ENCODE measurements around the gene LHPP.

Gene LHPP

DNA sequence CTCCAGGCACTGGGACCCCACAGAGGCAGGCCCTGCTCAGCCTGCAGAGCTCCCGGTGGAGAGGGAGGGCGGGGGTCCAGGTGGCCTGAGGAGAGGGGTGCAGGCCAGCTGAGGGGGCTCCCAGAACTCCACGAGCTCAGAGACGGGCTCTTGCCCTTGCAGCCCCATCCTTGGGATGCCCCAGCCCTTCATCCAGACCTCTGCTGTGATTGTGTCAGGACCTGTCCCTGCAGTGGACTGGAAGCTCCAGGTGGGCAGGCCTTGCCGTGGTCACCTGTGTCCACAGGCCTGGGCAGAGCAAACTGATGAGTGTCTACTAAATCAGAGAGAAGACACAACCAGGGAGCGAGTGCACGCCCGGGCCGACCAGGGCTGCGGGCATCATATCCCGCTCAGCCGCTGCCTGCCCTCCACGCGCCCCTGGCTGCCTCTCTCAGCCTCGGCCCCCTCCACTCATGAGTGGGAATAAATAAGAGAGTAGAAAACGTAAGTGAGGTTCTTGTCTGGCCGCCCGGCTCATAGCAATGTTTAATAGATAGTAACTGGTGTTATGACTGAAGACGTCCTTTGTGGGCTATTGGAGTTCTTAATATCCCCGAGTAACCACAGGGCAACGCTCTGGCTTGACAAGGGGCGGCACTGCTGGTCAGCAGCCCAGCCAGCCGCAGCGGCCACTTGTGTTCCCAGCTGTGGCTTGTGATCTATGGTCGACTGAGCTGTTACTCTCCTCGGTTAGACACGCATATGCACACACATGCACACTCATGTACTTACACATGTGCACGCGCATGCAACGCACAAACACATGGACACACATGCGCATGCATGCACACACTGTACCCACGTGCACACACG is 105.6 kb downstream of the LHPP start:
- DNase-seq (ENCODE audit: low read depth, low spot score) = no peak
- no peak overlapping the region for H3K9ac ChIP-seq (ENCODE audit: insufficient read length, low read depth)
- H3K36me3 ChIP-seq (ENCODE audit: insufficient read depth, insufficient read length, low read length) = no peaks in the 10 kb centered on the region
- H3K9me3 ChIP-seq (ENCODE audit: insufficient read depth, low read length) = no peaks in the 10 kb centered on the region
- H3K4me1 ChIP-seq (ENCODE audit: insufficient read depth, insufficient read length) = peaks cover 7% of the 10 kb centered on the region
- TF ChIP-seq YY1 (IDR thresholded peaks at IDR 0.05; ENCODE audit: insufficient read depth, insufficient read length) = no peak
- TF ChIP-seq SUZ12 (IDR thresholded peaks at IDR 0.05; ENCODE audit: extremely low read depth, insufficient read depth, insufficient read length) = no peak
- TF ChIP-seq ZNF274 (IDR thresholded peaks at IDR 0.05; ENCODE audit: low read depth, low read length) = no peak
- H3K27me3 ChIP-seq (ENCODE audit: insufficient read depth, insufficient read length) = no peaks in the 10 kb centered on the region
- no peak overlapping the region for H3K4me3 ChIP-seq (ENCODE audit: insufficient read length, low read depth)

DNA sequence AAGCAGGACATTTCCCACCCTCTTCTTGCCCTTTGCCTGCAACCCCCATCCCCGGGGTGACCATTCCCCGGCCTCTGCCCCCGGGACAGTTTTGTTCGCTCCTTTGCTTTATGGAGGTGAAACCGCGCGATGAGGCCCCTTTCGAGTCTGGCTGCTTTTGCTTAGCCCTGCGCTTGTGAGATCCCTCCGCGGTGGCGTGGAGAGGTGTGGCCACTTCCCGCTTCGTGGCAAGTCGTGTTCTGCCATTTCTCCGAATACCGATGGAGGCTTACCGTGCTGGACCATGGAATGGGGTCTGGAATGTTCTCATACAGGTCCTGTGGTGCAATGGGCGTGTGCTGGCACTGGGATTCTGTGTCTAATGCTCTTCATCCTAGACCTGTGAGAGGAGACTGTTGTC is 106.7 kb downstream of the LHPP start:
- Histone ChIP-seq H3K36me3 (ENCODE audit: insufficient read depth, insufficient read length, low read length) (no peaks in the 10 kb centered on the region), H3K27me3 (ENCODE audit: insufficient read depth, insufficient read length) (no peaks in the 10 kb centered on the region), H3K9ac (ENCODE audit: insufficient read length, low read depth) (no peak overlapping the region), H3K4me3 (ENCODE audit: insufficient read length, low read depth) (no peak overlapping the region), H3K4me1 (ENCODE audit: insufficient read depth, insufficient read length) (peaks cover 7% of the 10 kb centered on the region), H3K9me3 (ENCODE audit: insufficient read depth, low read length) (no peaks in the 10 kb centered on the region)
- DNase-seq (ENCODE audit: low read depth, low spot score) = no peak
- TF ChIP-seq YY1 (IDR thresholded peaks at IDR 0.05; ENCODE audit: insufficient read depth, insufficient read length) (no peak), SUZ12 (IDR thresholded peaks at IDR 0.05; ENCODE audit: extremely low read depth, insufficient read depth, insufficient read length) (no peak), ZNF274 (IDR thresholded peaks at IDR 0.05; ENCODE audit: low read depth, low read length) (no peak)

DNA sequence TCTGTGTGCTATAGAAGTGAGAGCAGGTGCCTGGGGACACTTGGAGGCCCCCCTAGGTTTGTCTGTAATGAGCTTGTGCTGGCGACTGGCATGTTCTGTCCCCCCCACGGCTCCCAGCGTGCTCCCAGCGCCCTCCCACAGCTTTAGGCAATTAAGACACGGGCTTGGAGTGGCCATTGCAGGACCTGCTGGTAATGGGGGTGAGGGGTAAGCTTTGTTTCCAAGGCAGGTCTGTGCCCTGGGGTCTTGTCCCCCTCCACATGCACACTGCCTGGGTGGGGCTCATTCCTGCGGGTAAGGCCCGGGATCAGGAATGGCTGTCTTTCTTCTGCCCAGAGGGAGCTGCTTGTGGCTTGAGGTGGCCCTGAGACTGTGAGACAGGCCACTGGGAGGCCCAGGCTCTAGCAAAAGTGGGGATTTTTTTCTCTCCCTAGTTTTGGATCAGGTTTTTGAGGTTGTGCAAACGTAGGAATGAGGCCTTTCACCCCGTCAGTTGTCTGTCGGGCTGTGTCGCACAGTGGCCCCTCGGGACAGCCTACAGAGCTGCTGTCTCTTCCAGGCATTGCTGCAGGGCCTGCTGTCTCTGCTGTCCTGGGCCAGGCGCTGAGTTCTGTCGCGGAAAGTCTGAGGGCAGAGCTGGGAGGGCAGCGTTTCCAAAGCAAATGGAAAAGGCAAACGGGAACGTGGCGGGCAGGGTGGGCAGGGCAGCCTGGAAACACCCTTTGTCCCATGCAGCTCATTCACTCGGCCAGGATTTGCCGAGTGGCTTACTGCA is 107.4 kb downstream of the LHPP start:
- Histone ChIP-seq H3K27me3 (ENCODE audit: insufficient read depth, insufficient read length) (no peaks in the 10 kb centered on the region), H3K36me3 (ENCODE audit: insufficient read depth, insufficient read length, low read length) (no peaks in the 10 kb centered on the region), H3K4me1 (ENCODE audit: insufficient read depth, insufficient read length) (peaks cover 7% of the 10 kb centered on the region), H3K9me3 (ENCODE audit: insufficient read depth, low read length) (no peaks in the 10 kb centered on the region), H3K9ac (ENCODE audit: insufficient read length, low read depth) (no peak overlapping the region), H3K4me3 (ENCODE audit: insufficient read length, low read depth) (no peak overlapping the region)
- TF ChIP-seq SUZ12 (IDR thresholded peaks at IDR 0.05; ENCODE audit: extremely low read depth, insufficient read depth, insufficient read length) (no peak), ZNF274 (IDR thresholded peaks at IDR 0.05; ENCODE audit: low read depth, low read length) (no peak), YY1 (IDR thresholded peaks at IDR 0.05; ENCODE audit: insufficient read depth, insufficient read length) (no peak)
- DNase-seq (ENCODE audit: low read depth, low spot score) = no peak

DNA sequence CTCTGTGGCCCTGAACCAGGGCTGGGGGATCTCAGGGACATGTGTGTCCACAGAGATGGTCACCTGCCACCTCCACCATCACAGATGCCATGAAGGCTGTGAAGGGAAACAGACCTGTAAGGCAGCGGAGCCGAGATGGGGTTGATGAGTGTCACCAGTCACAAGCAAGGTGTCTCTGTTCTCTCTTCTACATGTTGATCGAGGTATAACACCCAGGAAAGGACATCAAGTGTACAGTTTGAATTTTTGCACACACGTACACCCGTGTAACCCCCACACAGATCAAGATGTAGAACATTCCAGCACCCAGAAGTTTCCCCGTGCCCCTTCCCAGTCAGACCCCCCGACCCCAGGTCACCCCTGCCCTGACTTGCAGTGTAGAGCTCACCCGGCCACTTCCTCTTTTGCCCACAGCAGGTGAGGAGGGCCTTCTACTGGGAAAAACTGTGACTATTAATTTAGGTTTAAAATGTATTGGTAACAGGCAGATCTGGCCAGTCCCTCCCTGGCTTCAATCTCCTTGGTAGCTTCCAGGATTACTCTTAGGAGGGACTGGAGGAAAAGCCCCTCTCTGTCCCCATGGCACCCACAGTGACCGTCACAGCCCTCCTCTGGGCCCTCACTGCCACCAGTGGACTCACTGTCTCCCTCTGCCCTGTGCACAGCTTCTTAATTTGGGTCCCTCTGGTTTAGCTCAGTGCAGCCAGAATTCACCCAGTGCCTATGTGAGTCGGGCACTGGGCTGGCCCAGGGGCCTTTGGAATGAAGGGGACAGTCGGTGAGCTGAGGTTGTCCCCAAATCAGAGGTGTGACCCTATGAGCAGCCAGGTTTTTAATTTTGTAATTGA is 108.2 kb downstream of the LHPP start:
- TF ChIP-seq ZNF274 (IDR thresholded peaks at IDR 0.05; ENCODE audit: low read depth, low read length) = no peak
- no peak for TF ChIP-seq SUZ12 (IDR thresholded peaks at IDR 0.05; ENCODE audit: extremely low read depth, insufficient read depth, insufficient read length)
- TF ChIP-seq YY1 (IDR thresholded peaks at IDR 0.05; ENCODE audit: insufficient read depth, insufficient read length) = no peak
- Histone ChIP-seq H3K4me3 (ENCODE audit: insufficient read length, low read depth) (no peak overlapping the region), H3K27me3 (ENCODE audit: insufficient read depth, insufficient read length) (no peaks in the 10 kb centered on the region), H3K36me3 (ENCODE audit: insufficient read depth, insufficient read length, low read length) (no peaks in the 10 kb centered on the region), H3K9ac (ENCODE audit: insufficient read length, low read depth) (no peak overlapping the region), H3K4me1 (ENCODE audit: insufficient read depth, insufficient read length) (peaks cover 11% of the 10 kb centered on the region), H3K9me3 (ENCODE audit: insufficient read depth, low read length) (no peaks in the 10 kb centered on the region)
- DNase-seq (ENCODE audit: low read depth, low spot score) = no peak

DNA sequence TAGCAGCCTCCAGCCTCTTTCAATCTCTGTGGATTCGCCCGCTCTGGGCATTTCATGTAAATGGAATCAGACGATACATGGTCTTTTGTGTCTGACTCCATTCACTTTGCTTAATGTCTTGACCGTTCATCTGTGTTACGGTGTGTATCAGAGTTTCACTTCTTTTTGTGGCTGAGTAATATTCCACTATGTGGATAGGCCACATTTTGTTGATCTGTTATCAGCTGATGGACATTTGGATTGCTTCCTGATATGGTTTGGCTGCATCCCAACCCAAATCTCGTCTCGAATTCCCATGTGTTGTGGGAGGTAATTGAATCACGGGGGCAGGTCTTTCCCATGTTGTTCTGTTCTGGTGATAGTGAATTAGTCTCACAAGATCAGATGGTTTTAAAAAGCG is 109.0 kb downstream of the LHPP start:
- H3K9me3 ChIP-seq (ENCODE audit: insufficient read depth, low read length) = no peaks in the 10 kb centered on the region

DNA sequence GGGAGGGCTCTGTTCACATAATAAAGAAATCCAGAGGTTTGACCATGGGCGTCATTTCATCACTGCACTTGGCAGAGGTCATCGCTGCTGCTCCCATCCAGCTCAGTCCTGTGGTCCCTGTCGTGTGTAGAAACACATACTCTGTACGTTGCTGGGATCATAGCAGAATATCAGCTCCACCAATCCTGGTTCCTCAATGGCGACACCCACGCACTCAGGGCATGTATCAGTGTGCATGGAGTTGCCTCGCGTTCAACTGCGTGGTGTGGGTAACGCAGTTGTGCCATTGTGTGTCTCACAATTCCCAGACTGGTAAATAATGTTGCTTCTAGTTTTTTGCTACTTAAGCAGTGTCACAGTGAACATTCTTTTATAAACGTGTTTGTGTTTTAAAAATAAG is 111.1 kb downstream of the LHPP start:
- Histone ChIP-seq H3K27me3 (ENCODE audit: insufficient read depth, insufficient read length) (no peaks in the 10 kb centered on the region), H3K9ac (ENCODE audit: insufficient read length, low read depth) (no peak overlapping the region), H3K36me3 (ENCODE audit: insufficient read depth, insufficient read length, low read length) (no peaks in the 10 kb centered on the region), H3K4me1 (ENCODE audit: insufficient read depth, insufficient read length) (peaks cover 8% of the 10 kb centered on the region), H3K9me3 (ENCODE audit: insufficient read depth, low read length) (no peaks in the 10 kb centered on the region), H3K4me3 (ENCODE audit: insufficient read length, low read depth) (no peak overlapping the region)
- no peak for DNase-seq (ENCODE audit: low read depth, low spot score)
- TF ChIP-seq YY1 (IDR thresholded peaks at IDR 0.05; ENCODE audit: insufficient read depth, insufficient read length) = no peak
- no peak for TF ChIP-seq ZNF274 (IDR thresholded peaks at IDR 0.05; ENCODE audit: low read depth, low read length)
- no peak for TF ChIP-seq SUZ12 (IDR thresholded peaks at IDR 0.05; ENCODE audit: extremely low read depth, insufficient read depth, insufficient read length)

More for the DNA sequence above, 109.0 kb downstream of the LHPP start:
- Histone ChIP-seq H3K27me3 (ENCODE audit: insufficient read depth, insufficient read length) (no peaks in the 10 kb centered on the region), H3K36me3 (ENCODE audit: insufficient read depth, insufficient read length, low read length) (no peaks in the 10 kb centered on the region), H3K4me1 (ENCODE audit: insufficient read depth, insufficient read length) (peaks cover 8% of the 10 kb centered on the region), H3K4me3 (ENCODE audit: insufficient read length, low read depth) (no peak overlapping the region), H3K9ac (ENCODE audit: insufficient read length, low read depth) (no peak overlapping the region)
- TF ChIP-seq ZNF274 (IDR thresholded peaks at IDR 0.05; ENCODE audit: low read depth, low read length) (no peak), YY1 (IDR thresholded peaks at IDR 0.05; ENCODE audit: insufficient read depth, insufficient read length) (no peak), SUZ12 (IDR thresholded peaks at IDR 0.05; ENCODE audit: extremely low read depth, insufficient read depth, insufficient read length) (no peak)
- no peak for DNase-seq (ENCODE audit: low read depth, low spot score)
